HG03064 (cell line): ENCODE data around the gene FAM43B.

ENCODE experiments used
- ATAC-seq: cut with Tn5 transposase; IDR thresholded peaks from one replicate; pipeline ENCODE4 v1.9.1; 2021; ENCODE audit warnings: low read depth; ENCODE audit not compliant: unreplicated experiment

FAM43B gene

DNA sequence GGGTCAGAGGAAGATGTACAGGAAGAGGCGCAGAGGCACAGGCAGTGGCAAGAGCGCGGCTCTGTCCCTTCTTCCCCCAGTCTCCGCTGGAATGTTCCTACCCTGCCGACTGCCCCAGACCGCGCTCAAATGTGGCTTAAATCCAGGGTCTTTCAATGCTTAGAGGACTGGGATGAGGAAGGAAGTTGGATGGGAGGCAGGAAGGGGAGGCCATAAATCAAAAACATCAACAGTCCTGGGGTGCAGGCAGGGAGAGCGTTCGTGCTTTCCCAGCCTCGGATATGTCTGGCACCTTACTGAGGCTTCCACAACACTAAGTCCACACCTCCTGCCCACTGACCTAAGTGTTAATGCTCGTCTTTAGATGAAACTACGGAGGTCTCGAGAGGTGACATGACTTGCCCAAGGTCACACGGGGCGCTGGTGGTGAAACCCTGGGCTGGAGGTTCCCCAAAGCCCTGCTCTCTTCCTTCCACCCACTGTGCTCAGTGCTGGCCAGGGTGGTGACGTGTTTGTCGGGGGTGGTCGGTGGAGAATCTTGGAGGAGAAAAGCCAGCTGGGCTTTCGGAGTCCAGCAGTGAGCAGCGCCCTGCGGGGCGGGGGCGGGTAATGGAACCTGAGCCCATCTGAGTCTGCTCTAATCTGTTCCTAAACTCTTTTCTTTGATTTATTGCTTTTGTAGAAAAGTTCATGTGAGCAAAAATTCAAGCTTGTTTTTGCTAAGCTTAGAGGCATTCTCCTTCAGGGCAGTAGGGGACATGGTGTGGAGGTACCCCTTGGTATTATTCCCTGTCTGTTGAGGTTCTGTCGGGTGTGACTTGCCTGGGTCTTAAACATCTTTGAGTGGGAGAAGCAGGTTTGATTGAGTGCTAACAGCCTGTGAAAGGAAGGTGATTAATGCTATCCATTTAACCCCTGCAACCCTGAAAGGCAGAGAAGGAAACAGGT is 37.2 kb downstream of the FAM43B start:
- no peak for ATAC-seq

DNA sequence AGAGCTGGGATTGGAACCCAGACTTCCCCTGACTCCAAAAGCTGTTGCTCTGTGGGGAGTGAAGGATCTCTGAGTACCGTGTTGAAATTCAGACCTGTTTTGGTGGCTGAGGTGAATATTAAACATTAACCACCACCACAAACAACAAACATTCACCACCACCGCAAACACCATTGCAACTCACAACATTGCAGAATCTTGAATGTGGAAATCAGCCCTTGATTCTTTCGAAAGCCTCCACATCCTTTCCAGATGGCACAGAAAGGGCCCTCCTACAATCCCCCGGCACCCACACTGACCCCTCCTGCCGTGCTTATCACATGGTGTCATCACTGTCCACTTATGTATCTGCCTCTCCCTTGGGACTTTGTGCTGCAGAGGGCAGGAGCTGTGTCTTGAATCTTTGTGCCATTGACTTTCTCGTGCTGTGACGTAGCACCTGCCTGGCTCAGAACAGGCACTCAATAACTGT is 38.0 kb downstream of the FAM43B start:
- ATAC-seq = no peak

GRCh38 chr1:20593756-20594155 is 41.4 kb downstream of the FAM43B start:
- no peak for ATAC-seq

GRCh38 chr1:20594746-20595145 is 42.4 kb downstream of the FAM43B start:
- ATAC-seq = no peak

DNA sequence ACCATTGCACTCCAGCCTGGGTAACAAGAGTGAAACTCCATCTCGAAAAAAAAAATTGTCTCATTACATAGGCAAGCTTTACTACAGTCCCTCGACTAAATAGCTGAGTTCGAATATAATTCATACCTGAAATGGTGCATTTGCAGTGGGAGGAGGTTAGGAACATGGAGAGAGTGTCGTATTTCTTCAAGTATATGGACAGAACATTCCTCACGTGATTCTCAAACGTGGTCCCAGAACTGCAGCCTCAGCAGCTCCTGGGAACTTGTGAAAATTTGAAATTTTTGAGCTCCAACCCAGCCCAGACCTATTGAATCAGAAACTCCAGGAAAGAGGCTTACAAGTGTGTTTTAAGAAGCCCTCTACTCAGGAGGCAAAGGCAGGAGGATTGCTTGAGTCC is 43.7 kb downstream of the FAM43B start:
- no peak for ATAC-seq

- no peak for ATAC-seq
Measured at GRCh38 chr1:20597650-20598049, 45.3 kb downstream of the FAM43B start.

GRCh38 chr1:20600156-20600555 is 47.8 kb downstream of the FAM43B start:
- ATAC-seq = no peak

DNA sequence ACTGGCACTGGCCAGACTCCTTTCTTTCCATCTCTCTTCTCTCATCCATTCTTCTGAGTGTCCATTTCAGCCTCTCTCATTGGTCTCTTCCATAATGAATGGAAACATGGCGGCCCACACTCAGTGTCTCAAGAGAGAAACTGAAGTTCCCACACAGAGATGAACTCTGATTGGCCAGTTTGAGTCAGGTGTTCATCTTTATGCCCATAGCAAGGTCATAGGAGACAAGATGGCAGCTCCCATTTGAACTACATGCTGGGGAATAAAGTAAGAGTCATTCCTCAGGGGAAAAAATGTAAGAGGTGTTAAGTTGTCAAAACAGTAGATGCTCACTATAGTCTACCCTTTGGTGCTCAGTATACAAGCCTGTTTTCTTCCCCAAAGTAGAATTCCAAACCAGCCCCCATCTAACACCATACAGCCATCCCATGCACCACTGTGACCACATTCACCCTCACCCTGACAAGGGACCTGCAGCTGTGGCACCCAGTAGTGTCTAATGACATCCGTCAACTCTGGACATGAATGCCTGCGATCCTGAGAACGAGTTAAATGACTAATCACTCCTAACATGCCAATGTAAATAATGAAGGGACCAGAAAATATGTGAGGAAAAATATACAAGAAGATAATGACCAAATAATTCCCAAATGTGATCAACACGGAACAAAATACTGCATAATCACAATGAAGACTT is 48.9 kb downstream of the FAM43B start:
- ATAC-seq = no peak

GRCh38 chr1:20602851-20603450 is 50.6 kb downstream of the FAM43B start:
- no peak for ATAC-seq

GRCh38 chr1:20603504-20604464 is 51.4 kb downstream of the FAM43B start:
- no peak for ATAC-seq
